SK-N-SH treated with all-trans-retinoic acid at 6 μM for 48 hours (cell line): Measurements from ENCODE around the gene MAP7D1.

Source experiments
- ARNTL ChIP-seq: fragments of 450-650 bp; formaldehyde crosslinking; IDR thresholded peaks from 2 replicates; pipeline ENCODE4 v1.5.0; 2020; ENCODE audit warnings: low read depth, mild to moderate bottlenecking, moderate library complexity, borderline replicate concordance
- CREB5 ChIP-seq: fragments of 250-450 bp; sonication (Bioruptor Pico); IDR thresholded peaks from 2 replicates; pipeline ENCODE4 v1.5.1; 2020; ENCODE audit warnings: low read depth, mild to moderate bottlenecking, moderate library complexity
- ISL1 ChIP-seq: fragments of 250-450 bp; sonication (Bioruptor Pico); IDR thresholded peaks from 2 replicates; pipeline ENCODE4 v2.1.2; 2022; ENCODE audit warnings: mild to moderate bottlenecking, moderate library complexity
- PPARA ChIP-seq: fragments of 250-450 bp; sonication (Bioruptor Pico); IDR thresholded peaks from 2 replicates; pipeline ENCODE4 v1.5.0; 2020; ENCODE audit warnings: mild to moderate bottlenecking, borderline replicate concordance
- RARB ChIP-seq: fragments of 250-450 bp; sonication (Bioruptor Pico); IDR thresholded peaks from 2 replicates; pipeline ENCODE4 v1.8.0; 2021; ENCODE audit warnings: mild to moderate bottlenecking, moderate library complexity
- SNAI2 ChIP-seq: fragments of 250-450 bp; sonication (Bioruptor Pico); IDR thresholded peaks from 2 replicates; pipeline ENCODE4 v1.5.0; 2020; ENCODE audit warnings: mild to moderate bottlenecking, moderate library complexity
- TCF4 ChIP-seq: fragments of 250-450 bp; sonication (Bioruptor Pico); IDR thresholded peaks from 2 replicates; pipeline ENCODE4 v1.8.0; 2021; ENCODE audit warnings: mild to moderate bottlenecking, moderate library complexity, borderline replicate concordance
- ZFP30 ChIP-seq: fragments of 450-650 bp; formaldehyde crosslinking; IDR thresholded peaks from 2 replicates; pipeline ENCODE4 v1.5.0; 2022; ENCODE audit warnings: mild to moderate bottlenecking, moderate library complexity
- ZNF8 ChIP-seq: fragments of 450-650 bp; formaldehyde crosslinking; IDR thresholded peaks from 2 replicates; pipeline ENCODE4 v1.5.0; 2020; ENCODE audit warnings: mild to moderate bottlenecking, moderate library complexity
- TF ChIP-seq, protein P1 (sequence below): fragments of 250-450 bp; sonication (Bioruptor Pico); IDR thresholded peaks from 2 replicates; pipeline ENCODE4 v1.5.1; 2021; ENCODE audit warnings: mild to moderate bottlenecking, moderate library complexity
- TF ChIP-seq, protein P2 (sequence below): fragments of 250-450 bp; sonication (Bioruptor Pico); IDR thresholded peaks from 2 replicates; pipeline ENCODE4 v1.5.0; 2020; ENCODE audit warnings: mild to moderate bottlenecking, moderate library complexity
- TF ChIP-seq, protein P3 (sequence below): fragments of 250-450 bp; sonication (Bioruptor Pico); IDR thresholded peaks from 2 replicates; pipeline ENCODE4 v1.8.0; 2020; ENCODE audit warnings: mild to moderate bottlenecking, moderate library complexity, borderline replicate concordance

DNA sequence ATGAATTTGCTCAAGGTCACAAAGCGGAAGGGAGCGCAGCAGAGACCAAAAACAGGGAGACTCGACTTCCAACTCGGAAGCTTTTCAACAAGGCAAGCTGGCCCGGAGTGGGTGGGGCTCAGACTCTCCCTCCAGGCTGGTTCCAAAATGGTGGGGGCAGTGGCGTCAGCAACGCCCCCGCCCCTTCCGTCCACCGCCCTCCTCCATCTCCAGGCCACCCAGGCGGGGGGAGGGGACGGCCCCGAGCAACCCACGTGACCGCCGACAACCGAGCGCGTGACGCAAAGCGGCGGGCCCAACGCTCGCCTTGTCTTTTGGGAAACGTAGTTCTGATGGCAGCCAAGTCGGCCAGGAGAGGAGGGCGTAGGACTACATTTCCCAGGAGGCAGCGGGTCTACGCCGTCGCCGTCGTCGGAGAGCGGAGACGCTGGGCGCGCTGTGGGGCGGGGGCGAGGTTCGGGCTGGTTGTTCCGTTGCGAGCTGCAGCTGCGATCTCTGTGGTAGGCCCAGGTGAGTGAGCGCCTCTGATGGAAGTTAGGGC is 68.1 kb downstream of the MAP7D1 start, which contains the start of gene THRAP3:
- TF ChIP-seq, protein P1, sequence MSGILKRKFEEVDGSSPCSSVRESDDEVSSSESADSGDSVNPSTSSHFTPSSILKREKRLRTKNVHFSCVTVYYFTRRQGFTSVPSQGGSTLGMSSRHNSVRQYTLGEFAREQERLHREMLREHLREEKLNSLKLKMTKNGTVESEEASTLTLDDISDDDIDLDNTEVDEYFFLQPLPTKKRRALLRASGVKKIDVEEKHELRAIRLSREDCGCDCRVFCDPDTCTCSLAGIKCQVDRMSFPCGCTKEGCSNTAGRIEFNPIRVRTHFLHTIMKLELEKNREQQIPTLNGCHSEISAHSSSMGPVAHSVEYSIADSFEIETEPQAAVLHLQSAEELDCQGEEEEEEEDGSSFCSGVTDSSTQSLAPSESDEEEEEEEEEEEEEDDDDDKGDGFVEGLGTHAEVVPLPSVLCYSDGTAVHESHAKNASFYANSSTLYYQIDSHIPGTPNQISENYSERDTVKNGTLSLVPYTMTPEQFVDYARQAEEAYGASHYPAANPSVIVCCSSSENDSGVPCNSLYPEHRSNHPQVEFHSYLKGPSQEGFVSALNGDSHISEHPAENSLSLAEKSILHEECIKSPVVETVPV (CRISPR knock-in tag): no peak
- TF ChIP-seq RARB (CRISPR knock-in tag): no peak
- TF ChIP-seq, protein P2, sequence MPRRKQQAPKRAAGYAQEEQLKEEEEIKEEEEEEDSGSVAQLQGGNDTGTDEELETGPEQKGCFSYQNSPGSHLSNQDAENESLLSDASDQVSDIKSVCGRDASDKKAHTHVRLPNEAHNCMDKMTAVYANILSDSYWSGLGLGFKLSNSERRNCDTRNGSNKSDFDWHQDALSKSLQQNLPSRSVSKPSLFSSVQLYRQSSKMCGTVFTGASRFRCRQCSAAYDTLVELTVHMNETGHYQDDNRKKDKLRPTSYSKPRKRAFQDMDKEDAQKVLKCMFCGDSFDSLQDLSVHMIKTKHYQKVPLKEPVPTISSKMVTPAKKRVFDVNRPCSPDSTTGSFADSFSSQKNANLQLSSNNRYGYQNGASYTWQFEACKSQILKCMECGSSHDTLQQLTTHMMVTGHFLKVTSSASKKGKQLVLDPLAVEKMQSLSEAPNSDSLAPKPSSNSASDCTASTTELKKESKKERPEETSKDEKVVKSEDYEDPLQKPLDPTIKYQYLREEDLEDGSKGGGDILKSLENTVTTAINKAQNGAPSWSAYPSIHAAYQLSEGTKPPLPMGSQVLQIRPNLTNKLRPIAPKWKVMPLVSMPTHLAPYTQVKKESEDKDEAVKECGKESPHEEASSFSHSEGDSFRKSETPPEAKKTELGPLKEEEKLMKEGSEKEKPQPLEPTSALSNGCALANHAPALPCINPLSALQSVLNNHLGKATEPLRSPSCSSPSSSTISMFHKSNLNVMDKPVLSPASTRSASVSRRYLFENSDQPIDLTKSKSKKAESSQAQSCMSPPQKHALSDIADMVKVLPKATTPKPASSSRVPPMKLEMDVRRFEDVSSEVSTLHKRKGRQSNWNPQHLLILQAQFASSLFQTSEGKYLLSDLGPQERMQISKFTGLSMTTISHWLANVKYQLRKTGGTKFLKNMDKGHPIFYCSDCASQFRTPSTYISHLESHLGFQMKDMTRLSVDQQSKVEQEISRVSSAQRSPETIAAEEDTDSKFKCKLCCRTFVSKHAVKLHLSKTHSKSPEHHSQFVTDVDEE (CRISPR knock-in tag): no peak
- TF ChIP-seq SNAI2 (CRISPR knock-in tag): no peak
- TF ChIP-seq CREB5 (CRISPR knock-in tag): no peak
- TF ChIP-seq TCF4 (CRISPR knock-in tag): no peak
- TF ChIP-seq ARNTL (CRISPR knock-in tag): no peak
- no peak for TF ChIP-seq ZFP30 (CRISPR knock-in tag)
- TF ChIP-seq, protein P3, sequence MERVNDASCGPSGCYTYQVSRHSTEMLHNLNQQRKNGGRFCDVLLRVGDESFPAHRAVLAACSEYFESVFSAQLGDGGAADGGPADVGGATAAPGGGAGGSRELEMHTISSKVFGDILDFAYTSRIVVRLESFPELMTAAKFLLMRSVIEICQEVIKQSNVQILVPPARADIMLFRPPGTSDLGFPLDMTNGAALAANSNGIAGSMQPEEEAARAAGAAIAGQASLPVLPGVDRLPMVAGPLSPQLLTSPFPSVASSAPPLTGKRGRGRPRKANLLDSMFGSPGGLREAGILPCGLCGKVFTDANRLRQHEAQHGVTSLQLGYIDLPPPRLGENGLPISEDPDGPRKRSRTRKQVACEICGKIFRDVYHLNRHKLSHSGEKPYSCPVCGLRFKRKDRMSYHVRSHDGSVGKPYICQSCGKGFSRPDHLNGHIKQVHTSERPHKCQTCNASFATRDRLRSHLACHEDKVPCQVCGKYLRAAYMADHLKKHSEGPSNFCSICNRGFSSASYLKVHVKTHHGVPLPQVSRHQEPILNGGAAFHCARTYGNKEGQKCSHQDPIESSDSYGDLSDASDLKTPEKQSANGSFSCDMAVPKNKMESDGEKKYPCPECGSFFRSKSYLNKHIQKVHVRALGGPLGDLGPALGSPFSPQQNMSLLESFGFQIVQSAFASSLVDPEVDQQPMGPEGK (CRISPR knock-in tag): peak; percentile 98
- no peak for TF ChIP-seq ISL1 (CRISPR knock-in tag)
- TF ChIP-seq ZNF8 (CRISPR knock-in tag): no peak
- TF ChIP-seq PPARA (CRISPR knock-in tag): no peak
